WERI-Rb-1 (cell line): ENCODE results near the gene CERK.

Source experiments
- DNase-seq: peaks from one replicate; pipeline ENCODE4 v3.0.0-alpha.2; 2020
- H3K27ac ChIP-seq: fragments of 250-450 bp; sonication (Bioruptor Pico); 2 replicates; pipeline ENCODE4 v1.5.1; 2020; ENCODE audit warnings: mild to moderate bottlenecking, moderate library complexity
- H3K27me3 ChIP-seq: fragments of 250-450 bp; sonication (Bioruptor Pico); 2 replicates; pipeline ENCODE4 v1.5.1; 2021; ENCODE audit warnings: mild to moderate bottlenecking, low read depth, moderate library complexity; ENCODE audit not compliant: insufficient read depth, severe bottlenecking
- H3K36me3 ChIP-seq: fragments of 250-450 bp; sonication (Bioruptor Pico); 2 replicates; pipeline ENCODE4 v1.5.1; 2020; ENCODE audit warnings: mild to moderate bottlenecking, moderate library complexity
- H3K4me3 ChIP-seq: 2 replicates; pipeline ENCODE4 v1.5.1; 2011; ENCODE audit warnings: low read depth, mild to moderate bottlenecking, control low read depth, low read length
- H3K9me3 ChIP-seq: fragments of 250-450 bp; sonication (Bioruptor Pico); 2 replicates; pipeline ENCODE4 v1.5.1; 2021; ENCODE audit warnings: mild to moderate bottlenecking, moderate library complexity; ENCODE audit not compliant: severe bottlenecking
- TF ChIP-seq, protein P1 (sequence below): IDR thresholded peaks from 2 replicates; pipeline ENCODE4 v1.5.1; 2011; ENCODE audit warnings: low read depth, mild to moderate bottlenecking, control low read depth, inconsistent platforms, low read length

The CERK gene

GRCh38 chr22:46678003-46678657, 59.9 kb downstream of the CERK start:
- H3K36me3 ChIP-seq = peaks cover 8% of the 10 kb centered on the region
- no peaks in the 10 kb centered on the region for H3K27me3 ChIP-seq
- H3K4me3 ChIP-seq = no peak overlapping the region
- TF ChIP-seq, protein P1, sequence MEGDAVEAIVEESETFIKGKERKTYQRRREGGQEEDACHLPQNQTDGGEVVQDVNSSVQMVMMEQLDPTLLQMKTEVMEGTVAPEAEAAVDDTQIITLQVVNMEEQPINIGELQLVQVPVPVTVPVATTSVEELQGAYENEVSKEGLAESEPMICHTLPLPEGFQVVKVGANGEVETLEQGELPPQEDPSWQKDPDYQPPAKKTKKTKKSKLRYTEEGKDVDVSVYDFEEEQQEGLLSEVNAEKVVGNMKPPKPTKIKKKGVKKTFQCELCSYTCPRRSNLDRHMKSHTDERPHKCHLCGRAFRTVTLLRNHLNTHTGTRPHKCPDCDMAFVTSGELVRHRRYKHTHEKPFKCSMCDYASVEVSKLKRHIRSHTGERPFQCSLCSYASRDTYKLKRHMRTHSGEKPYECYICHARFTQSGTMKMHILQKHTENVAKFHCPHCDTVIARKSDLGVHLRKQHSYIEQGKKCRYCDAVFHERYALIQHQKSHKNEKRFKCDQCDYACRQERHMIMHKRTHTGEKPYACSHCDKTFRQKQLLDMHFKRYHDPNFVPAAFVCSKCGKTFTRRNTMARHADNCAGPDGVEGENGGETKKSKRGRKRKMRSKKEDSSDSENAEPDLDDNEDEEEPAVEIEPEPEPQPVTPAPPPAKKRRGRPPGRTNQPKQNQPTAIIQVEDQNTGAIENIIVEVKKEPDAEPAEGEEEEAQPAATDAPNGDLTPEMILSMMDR = no peak
- DNase-seq = no peak
- no peak overlapping the region for H3K27ac ChIP-seq
- H3K9me3 ChIP-seq = no peaks in the 10 kb centered on the region

DNA sequence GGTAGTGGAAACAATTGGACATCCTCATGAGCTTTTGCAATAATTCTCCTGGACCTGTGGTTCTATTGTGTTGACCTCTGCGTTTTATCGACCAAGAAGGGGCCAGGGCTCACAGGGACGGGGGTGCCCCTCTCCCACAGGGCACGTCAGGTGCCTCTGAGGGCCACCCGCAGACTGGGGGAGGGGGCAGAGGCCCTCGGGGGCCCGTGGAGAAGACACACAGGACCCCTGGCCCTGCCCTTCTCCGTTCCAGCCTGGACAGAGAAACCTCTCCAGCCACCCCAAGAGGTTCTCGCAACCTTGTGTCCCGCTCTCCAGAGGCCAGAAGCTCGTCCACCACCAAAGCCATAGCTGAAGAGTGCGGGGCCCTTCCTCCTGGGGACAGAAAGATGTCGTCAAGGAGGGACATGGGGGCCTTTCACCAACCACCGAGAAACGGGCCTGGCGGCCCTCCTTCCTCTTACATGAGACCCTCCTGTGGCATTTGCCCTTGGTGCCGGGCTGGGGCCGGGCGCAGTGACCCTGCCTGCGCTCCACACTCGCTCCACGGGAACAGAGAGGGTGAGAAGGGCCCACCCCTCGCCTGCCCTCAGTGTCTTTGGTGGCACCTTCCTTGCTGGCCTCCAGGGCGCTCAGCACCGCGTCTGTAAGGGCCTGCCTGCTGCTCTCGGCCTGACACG, 60.6 kb downstream of the CERK start:
- no peaks in the 10 kb centered on the region for H3K27me3 ChIP-seq
- no peak overlapping the region for H3K27ac ChIP-seq
- peaks cover 8% of the 10 kb centered on the region for H3K36me3 ChIP-seq
- no peaks in the 10 kb centered on the region for H3K9me3 ChIP-seq
- TF ChIP-seq, protein P1 = no peak
- DNase-seq = no peak
- H3K4me3 ChIP-seq = no peak overlapping the region

DNA sequence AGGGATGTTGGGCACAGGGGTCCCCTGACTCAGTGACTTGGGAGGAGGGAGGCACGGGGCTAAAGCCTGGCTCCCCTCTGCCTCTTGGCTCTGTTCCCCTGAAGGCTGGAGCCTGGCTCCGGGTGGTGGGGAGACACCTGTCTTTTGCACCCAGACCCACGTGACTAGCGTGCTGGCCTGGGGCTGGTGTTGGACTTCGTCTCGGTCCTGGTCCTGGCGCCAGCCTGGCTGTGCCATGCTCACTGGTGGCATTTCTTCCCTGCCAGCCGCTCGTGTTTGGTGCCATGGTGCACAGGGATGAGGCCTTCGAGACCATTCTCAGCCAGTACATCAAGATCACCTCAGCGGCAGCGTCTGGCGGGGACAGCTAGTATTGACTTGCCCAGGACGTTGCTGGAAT, 61.2 kb downstream of the CERK start:
- Histone ChIP-seq H3K27ac (no peak overlapping the region), H3K9me3 (no peaks in the 10 kb centered on the region), H3K36me3 (peaks cover 8% of the 10 kb centered on the region), H3K4me3 (no peak overlapping the region), H3K27me3 (no peaks in the 10 kb centered on the region)
- TF ChIP-seq, protein P1 = no peak
- DNase-seq = no peak

- H3K27me3 ChIP-seq = no peaks in the 10 kb centered on the region
- no peak overlapping the region for H3K27ac ChIP-seq
- H3K36me3 ChIP-seq = peaks cover 8% of the 10 kb centered on the region
- no peak for DNase-seq
- TF ChIP-seq, protein P1 = no peak
- H3K4me3 ChIP-seq = no peak overlapping the region
- no peaks in the 10 kb centered on the region for H3K9me3 ChIP-seq
Measured at GRCh38 chr22:46676479-46676878, 61.6 kb downstream of the CERK start.

DNA sequence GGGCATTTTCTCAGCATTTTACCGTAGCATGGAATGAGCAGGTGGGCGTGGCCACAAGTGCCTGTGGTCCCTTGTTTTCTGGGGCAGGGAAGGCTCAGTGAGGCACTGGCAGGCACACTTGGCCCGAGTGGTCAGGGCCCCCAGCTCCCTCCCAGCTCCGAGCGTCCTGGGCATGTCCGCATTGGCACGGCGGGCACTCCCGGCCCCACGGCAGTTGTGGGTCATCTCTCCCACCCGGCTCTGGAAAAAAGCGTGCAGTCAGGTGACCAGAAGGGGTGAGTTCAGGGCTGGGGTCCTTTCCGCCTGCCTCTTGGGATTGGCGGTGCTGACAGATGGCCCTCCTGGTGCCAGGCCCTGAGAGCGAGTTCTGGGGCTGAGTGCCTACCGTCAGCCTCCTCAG, 62.1 kb downstream of the CERK start:
- Histone ChIP-seq H3K27ac (no peak overlapping the region), H3K9me3 (no peaks in the 10 kb centered on the region), H3K4me3 (no peak overlapping the region), H3K36me3 (peaks cover 8% of the 10 kb centered on the region), H3K27me3 (no peaks in the 10 kb centered on the region)
- DNase-seq = no peak
- TF ChIP-seq, protein P1 = no peak
